Measurements from ENCODE around the gene DHRS7B. TPM values are rescaled to one million over a fixed set of nuclear protein-coding genes. Genes with fewer than 3 reads are reported as not detected.
A peak's percentile ranks its signal among the peaks of the same experiment; 100 is the strongest.

The DHRS7B gene
- total RNA-seq, 1 donor from 2014 or later = 20.2 TPM

DNA sequence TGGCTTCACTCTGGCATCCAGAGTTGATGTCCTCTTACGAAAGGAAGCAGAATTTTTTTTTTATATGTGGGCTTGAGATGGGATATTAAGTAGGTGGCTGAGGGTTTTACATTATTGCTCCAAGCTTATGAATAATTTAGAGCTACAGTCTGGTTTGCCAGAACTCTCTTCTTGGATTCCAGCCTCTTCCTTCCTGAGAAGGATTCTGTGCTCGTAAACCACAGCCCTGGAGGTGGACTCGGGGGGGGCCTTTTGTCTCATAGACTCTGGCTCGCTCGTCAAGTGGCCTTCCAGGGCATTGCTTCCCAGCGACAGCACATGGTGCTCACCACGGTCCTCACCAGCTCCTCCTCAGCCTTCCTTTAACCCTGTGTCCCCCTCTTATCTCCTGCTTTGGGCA lies 44.0 kb downstream of the DHRS7B start:
- Mint-ChIP-seq H3K27me3 (ENCODE audit: low read depth) (no peaks in the 10 kb centered on the region), H3K4me3 (ENCODE audit: unreplicated experiment) (no peak overlapping the region), H3K4me1 (ENCODE audit: low read depth) (peaks cover 59% of the 10 kb centered on the region), H3K9me3 (ENCODE audit: low read depth) (no peaks in the 10 kb centered on the region), H3K36me3 (ENCODE audit: low read depth) (peaks cover 5% of the 10 kb centered on the region), H3K27ac (ENCODE audit: unreplicated experiment) (peak overlapping the region; percentile 18)
- no peak for DNase-seq (ENCODE audit: low spot score)
- TF ChIP-seq, protein P1, sequence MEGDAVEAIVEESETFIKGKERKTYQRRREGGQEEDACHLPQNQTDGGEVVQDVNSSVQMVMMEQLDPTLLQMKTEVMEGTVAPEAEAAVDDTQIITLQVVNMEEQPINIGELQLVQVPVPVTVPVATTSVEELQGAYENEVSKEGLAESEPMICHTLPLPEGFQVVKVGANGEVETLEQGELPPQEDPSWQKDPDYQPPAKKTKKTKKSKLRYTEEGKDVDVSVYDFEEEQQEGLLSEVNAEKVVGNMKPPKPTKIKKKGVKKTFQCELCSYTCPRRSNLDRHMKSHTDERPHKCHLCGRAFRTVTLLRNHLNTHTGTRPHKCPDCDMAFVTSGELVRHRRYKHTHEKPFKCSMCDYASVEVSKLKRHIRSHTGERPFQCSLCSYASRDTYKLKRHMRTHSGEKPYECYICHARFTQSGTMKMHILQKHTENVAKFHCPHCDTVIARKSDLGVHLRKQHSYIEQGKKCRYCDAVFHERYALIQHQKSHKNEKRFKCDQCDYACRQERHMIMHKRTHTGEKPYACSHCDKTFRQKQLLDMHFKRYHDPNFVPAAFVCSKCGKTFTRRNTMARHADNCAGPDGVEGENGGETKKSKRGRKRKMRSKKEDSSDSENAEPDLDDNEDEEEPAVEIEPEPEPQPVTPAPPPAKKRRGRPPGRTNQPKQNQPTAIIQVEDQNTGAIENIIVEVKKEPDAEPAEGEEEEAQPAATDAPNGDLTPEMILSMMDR (IDR thresholded peaks at IDR 0.05) = no peak

DNA sequence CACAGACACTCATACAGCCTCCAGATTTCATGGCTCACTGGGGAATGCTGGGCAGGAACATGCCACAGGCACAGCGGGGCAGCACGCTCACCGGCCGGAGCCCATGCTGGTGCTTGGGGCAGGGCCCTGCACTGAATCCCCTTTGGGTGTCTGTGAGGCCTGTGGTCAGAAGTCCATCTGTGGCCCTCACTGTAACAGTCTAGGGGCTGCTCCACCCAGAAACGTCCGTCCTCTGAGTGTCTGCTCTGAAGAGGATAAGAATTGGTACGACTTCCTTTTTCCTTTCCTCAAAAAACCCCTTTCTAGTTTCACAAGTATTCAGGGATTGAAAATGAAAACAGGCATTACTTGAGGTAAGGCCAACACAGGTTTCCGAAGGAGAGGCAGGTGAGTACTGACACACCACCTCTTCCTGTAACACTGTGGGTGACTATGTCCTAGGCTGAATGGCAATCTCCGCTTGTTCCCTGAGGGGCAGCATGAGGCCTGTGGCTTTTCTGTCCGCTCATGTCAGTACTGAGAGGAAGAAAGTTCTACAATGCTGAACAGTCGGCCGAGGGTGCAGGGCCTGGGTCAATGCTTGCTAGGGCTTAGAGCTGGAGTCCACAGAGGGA lies 44.7 kb downstream of the DHRS7B start:
- TF ChIP-seq, protein P1 (IDR thresholded peaks at IDR 0.05) = no peak
- Mint-ChIP-seq H3K9me3 (ENCODE audit: low read depth) (no peaks in the 10 kb centered on the region), H3K36me3 (ENCODE audit: low read depth) (peaks cover 5% of the 10 kb centered on the region), H3K27ac (ENCODE audit: unreplicated experiment) (peak overlapping the region; percentile 57), H3K4me3 (ENCODE audit: unreplicated experiment) (no peak overlapping the region), H3K4me1 (ENCODE audit: low read depth) (peaks cover 53% of the 10 kb centered on the region), H3K27me3 (ENCODE audit: low read depth) (no peaks in the 10 kb centered on the region)
- no peak for DNase-seq (ENCODE audit: low spot score)

GRCh38 chr17:21171970-21172510 lies 45.3 kb downstream of the DHRS7B start:
- no peaks in the 10 kb centered on the region for H3K27me3 Mint-ChIP-seq (ENCODE audit: low read depth)
- peaks cover 5% of the 10 kb centered on the region for H3K36me3 Mint-ChIP-seq (ENCODE audit: low read depth)
- H3K9me3 Mint-ChIP-seq (ENCODE audit: low read depth) = no peaks in the 10 kb centered on the region
- TF ChIP-seq, protein P1 (IDR thresholded peaks at IDR 0.05) = no peak
- H3K4me3 Mint-ChIP-seq (ENCODE audit: unreplicated experiment) = no peak overlapping the region
- no peak overlapping the region for H3K27ac Mint-ChIP-seq (ENCODE audit: unreplicated experiment)
- DNase-seq (ENCODE audit: low spot score) = no peak
- peaks cover 47% of the 10 kb centered on the region for H3K4me1 Mint-ChIP-seq (ENCODE audit: low read depth)

GRCh38 chr17:21172846-21173245 lies 46.1 kb downstream of the DHRS7B start:
- no peak for DNase-seq (ENCODE audit: low spot score)
- Mint-ChIP-seq H3K27ac (ENCODE audit: unreplicated experiment) (no peak overlapping the region), H3K27me3 (ENCODE audit: low read depth) (no peaks in the 10 kb centered on the region), H3K4me1 (ENCODE audit: low read depth) (peaks cover 39% of the 10 kb centered on the region), H3K9me3 (ENCODE audit: low read depth) (no peaks in the 10 kb centered on the region), H3K4me3 (ENCODE audit: unreplicated experiment) (no peak overlapping the region), H3K36me3 (ENCODE audit: low read depth) (peaks cover 5% of the 10 kb centered on the region)
- TF ChIP-seq, protein P1 (IDR thresholded peaks at IDR 0.05) = no peak

GRCh38 chr17:21173543-21173942 lies 46.8 kb downstream of the DHRS7B start:
- peak overlapping the region; percentile 62 for H3K27ac Mint-ChIP-seq (ENCODE audit: unreplicated experiment)
- no peaks in the 10 kb centered on the region for H3K9me3 Mint-ChIP-seq (ENCODE audit: low read depth)
- H3K4me3 Mint-ChIP-seq (ENCODE audit: unreplicated experiment) = no peak overlapping the region
- H3K4me1 Mint-ChIP-seq (ENCODE audit: low read depth) = peaks cover 33% of the 10 kb centered on the region
- no peak for DNase-seq (ENCODE audit: low spot score)
- TF ChIP-seq, protein P1 (IDR thresholded peaks at IDR 0.05) = no peak
- peaks cover 5% of the 10 kb centered on the region for H3K36me3 Mint-ChIP-seq (ENCODE audit: low read depth)
- no peaks in the 10 kb centered on the region for H3K27me3 Mint-ChIP-seq (ENCODE audit: low read depth)
